ENCODE results near the gene VMAC. TPM values are rescaled to one million over a fixed set of nuclear protein-coding genes. Genes with fewer than 3 reads are reported as not detected.
A peak's percentile ranks its signal among the peaks of the same experiment; 100 is the strongest.

The VMAC gene
- polyA plus RNA-seq, 12 donors: 2.1 to 6.3 (median 4.0) TPM; not detected in 1

DNA sequence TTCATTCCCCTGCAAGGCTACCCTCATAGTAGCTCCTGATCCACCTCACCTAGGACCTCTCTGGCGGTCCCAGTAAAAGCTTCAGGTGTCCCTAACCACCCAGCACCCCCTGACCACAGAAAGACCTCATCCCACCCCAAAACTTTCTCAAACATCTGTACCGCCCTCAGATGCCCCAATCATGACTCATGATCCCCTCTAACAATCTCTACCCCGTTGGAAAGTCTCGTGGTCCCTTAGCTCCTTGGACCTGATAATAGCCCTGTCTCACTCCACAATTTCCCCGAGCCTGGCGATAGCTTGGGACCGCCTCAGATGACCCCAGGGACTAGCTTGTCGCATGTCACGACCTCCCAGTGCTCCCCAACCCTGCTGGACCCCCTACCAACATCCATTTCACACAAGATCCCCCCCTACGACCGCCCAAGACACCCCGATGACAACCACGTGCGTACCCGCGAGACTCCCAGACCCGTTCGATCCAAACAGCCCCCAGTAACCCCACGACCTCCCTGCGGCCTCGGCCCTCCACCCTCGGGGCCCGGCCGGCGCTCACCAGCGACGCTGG lies 1.5 kb upstream of the VMAC start:
- no peak for DNase-seq

DNA sequence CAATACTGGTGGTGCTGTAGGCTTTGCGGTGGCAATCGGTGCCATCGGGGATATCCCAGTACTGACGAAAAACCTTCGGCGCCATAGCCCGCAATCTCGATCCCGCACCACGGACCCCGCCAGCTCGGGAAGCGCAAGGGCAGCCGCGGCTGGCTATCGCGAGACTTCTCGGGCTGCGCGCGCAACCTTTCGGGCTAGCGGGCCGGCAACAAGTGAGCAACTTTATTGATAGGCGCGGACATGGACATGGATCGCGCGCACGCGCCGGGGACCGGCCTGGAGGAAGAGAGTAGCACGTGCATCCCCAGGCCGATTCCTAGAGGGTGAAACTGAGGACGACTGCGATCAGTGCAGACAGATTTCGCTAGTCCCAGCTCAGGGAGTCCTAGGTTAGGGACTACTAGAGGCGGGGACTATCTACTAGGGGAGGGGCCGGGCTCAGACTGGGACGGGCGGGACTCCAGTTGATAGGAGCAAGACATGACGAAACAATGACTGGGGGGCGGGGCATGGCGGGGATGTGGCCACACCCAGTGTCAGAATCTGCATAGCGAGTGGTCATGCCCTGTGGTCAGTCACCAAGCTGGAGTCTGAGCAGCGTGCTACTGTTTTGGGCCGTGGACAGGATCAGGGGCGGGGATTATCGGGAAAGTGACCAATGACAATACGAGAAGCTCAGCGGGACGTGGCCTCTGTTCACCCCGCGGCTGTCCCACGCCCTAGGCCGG lies 884 bp upstream of the VMAC start, which contains the start of gene NDUFA11:
Gene NDUFA11, minus strand, starts transcription at position 167 of the 728 bp plus-strand sequence. Its CDS starts 82 bp downstream, at position 85.
- peak; percentile 97 for DNase-seq

DNA sequence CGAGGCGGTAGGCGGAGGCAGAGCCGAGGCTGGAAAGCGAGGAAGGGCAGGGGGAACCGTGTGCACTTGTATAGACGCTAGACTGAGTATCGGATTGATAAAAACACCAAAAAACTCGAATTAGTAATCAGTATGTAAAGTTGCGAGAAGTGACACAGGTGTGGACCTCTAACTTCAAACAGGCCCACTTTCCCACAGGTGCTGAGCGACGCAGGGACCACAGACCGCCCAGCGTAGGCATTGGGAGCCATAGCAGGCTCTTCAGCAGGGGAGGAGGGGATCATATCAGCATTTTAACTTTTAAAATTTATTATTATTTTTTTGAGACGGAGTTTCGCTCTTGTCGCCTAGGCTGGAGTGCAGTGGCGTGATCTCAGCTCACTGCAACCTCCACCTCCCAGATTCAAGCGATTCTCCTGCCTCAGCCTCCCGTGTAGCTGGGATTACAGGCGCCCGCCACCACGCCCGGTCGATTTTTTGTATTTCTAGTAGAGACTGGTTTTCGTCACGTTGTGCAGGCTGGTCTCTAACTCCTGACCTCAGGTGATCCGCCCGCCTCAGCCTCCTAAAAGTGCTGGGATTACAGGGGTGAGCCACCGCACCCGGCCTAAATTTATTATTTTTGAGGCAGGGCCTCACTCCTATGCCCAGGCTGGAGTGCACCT lies 574 bp downstream of the VMAC start:
- no peak for DNase-seq

DNA sequence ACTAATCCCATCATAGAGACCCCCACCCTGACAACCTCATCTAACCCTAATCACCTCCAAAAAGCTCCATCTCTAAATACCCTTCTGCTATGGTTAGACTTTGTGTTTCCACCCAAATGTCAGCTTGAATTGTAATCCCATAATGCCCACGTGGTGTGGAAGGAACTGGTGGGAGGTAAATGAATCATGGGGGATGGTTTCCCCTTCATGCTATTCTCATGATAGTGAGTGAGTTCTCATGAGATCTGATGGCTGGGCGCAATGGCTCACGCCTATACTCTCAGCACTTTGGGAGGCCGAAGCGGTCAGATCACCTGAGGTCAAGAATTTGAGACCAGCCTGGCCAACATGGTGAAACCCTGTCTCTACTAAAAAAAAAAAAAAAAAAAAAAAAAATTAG lies 2.6 kb downstream of the VMAC start:
- no peak for DNase-seq

DNA sequence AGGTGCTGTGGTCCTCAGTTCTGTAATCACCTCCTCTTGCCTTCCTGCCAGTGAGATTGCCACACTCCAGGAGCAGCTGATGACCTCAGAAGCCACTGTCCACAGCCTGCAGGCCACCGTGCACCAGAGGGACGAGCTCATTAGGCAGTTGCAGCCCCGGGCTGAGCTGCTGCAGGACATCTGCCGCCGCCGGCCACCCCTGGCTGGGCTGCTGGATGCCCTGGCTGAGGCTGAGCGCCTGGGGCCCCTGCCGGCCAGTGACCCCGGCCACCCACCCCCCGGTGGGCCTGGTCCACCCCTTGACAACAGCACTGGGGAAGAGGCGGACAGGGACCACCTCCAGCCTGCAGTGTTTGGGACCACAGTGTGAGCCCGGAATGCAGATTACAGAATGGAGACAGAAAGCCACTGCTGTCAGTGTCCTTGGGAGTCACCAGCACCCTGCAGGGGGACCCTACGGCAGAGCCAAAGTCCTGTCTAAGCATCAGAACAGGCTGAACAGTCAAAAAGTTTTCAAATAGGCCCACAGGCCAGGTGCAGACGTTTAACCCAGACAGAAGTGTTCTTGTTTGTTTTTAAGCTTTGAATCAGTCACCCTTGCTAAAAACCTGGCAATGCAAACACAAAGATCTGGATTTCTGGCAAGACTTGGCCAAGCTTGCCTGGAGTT lies 4.2 kb downstream of the VMAC start:
- no peak for DNase-seq

DNA sequence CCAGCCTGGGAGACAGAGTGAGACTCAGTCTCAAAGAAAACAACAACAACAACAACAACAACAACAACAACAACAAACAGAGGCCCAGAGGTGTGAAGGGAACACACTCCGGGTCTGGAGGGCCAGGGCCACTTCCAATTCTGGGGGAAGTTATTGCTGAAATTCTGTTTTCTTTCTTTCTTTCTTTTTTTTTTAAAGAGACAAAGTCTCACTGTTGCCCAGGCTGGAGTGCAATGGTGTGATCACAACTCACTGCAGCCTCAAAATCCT lies 5.9 kb downstream of the VMAC start:
- no peak for DNase-seq

DNA sequence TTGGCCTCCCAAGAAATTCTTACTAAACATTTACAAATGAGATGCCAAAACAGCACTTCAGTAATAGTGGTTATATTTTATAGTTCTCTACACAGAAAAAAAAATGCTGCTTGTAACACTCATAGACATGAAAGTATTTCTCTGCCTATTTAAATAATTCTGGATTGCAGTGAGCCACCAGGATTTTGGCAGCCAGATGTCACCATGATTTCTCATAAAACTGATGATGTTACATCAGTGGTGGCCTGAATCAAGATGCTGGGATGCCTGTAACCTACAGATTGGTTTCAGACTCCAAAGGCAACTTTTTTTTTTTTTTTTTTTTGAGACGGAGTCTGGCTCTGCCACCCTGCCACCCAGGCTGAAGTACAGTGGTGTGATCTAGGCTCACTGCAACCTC lies 6.7 kb downstream of the VMAC start:
- no peak for DNase-seq

DNA sequence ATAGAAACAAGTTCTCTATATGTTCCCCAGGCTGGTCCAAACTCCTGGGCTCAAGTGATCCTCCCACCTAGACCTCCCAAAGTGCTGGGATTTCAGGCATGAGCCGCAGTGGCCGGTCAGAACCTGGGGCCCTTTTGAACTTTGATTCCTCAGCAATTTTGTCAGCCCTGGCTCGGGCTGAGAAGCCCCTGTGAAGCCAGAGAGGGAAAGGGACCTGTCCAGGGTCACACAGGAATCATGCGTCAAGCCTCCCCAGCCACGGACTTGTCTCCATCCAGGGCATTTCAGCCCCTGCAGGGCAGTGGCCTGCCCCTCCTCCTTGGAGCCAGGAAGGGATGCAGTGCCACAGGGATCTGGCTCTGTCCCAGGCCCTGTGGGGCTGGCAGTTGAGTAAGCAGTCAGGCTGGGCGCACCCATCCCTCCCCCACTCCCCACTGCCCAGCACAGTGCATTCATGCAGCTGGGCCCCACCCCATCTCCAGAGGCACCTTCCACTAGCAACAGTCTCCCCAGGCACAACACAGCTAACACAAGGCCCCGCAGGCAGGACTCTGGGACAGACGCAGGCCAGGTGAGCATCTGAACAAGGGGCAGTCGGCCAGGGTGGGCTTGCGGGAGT lies 9.2 kb downstream of the VMAC start, which contains the start of gene CAPS:
Gene CAPS, plus strand, starts transcription at position 516 of the 619 bp plus-strand sequence. CDS start 153 bp downstream, outside the sequence.
- DNase-seq: no peak

DNA sequence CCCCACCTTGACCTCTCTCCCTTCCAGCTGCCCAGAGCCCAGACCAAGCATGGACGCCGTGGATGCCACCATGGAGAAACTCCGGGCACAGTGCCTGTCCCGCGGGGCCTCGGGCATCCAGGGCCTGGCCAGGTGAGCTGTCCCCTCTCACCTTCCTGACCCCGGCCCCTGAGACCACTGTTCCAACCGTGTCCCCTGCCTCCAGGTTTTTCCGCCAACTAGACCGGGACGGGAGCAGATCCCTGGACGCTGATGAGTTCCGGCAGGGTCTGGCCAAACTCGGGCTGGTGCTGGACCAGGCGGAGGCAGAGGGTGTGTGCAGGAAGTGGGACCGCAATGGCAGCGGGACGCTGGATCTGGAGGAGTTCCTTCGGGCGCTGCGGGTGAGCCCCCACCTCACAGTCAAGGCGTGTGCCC lies 9.7 kb downstream of the VMAC start:
- DNase-seq: no peak

DNA sequence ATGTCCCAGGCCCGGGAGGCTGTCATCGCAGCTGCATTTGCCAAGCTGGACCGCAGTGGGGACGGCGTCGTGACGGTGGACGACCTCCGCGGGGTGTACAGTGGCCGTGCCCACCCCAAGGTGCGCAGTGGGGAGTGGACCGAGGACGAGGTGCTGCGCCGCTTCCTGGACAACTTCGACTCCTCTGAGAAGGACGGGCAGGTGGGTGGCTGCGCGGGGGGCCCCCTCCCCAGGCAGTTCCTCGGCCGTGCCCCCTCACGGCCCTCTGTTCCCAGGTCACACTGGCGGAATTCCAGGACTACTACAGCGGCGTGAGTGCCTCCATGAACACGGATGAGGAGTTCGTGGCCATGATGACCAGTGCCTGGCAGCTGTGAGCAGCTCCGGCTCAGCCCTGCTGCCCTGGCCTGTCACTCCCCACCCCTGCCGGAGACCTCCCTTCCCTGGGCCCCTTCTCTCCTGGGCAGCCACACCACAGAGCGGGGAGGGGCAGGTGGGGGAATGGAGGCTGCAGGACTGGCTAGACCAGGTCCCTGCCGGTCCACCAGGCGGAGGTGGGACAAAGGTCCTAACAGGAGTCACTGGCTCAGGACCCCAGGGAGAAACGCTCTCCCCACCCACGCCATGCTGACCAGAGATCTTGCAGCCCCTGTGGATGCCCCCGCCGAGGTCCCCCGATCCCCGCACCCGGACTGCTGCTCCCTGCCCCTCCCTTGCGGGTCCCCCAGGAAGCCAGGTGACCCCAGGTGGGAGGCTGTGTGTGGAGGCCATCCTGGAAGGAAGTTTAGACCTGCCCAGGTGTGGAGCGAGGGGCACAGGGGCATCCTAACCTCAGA lies 10.5 kb downstream of the VMAC start:
- no peak for DNase-seq

DNA sequence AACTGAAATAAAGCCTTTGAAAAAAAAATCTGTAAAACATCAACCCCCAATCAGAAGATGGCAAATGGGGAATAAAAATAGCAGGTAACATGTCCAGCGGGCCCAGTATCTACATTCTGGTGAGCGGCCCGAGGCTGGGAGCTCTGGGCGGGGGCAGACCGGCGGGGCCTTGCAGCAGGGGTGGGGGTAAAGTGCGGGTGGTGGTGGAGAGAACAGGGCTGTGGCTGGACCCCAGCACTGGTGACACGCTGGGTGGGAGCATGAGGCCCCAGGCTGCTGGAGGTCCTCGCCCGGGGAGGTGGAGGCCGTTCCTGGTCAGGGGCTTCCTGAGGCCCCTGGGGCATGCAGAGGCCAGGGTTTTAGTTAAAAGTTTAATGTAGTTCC lies 11.1 kb downstream of the VMAC start:
- DNase-seq: no peak

DNA sequence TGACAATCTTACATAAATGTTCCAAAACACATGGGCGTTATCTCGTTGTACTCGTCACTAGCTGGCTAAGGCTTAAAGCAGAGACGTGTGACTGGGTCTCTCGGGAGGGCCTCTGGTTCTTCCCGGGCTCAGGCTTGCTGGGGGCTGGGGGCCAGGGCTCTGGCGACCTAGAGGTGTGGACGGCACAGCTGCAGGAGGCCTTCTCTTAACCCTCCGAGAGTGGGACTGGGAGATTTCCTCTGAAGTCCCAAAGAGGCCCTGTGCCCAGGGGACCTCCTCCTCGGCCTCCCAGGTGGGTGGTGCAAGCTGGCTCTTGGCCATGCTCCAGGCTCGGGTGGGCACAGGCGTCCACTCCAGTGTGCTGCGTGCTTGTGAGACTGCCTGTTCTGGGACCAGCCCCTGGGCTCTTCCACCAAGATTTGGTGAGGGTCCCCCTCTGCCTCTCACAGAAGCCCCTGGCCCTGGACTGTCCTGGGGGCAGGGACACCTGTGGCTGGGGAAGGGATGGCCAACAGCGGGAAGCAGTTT lies 11.6 kb downstream of the VMAC start:
- peak; percentile 53 for DNase-seq

DNA sequence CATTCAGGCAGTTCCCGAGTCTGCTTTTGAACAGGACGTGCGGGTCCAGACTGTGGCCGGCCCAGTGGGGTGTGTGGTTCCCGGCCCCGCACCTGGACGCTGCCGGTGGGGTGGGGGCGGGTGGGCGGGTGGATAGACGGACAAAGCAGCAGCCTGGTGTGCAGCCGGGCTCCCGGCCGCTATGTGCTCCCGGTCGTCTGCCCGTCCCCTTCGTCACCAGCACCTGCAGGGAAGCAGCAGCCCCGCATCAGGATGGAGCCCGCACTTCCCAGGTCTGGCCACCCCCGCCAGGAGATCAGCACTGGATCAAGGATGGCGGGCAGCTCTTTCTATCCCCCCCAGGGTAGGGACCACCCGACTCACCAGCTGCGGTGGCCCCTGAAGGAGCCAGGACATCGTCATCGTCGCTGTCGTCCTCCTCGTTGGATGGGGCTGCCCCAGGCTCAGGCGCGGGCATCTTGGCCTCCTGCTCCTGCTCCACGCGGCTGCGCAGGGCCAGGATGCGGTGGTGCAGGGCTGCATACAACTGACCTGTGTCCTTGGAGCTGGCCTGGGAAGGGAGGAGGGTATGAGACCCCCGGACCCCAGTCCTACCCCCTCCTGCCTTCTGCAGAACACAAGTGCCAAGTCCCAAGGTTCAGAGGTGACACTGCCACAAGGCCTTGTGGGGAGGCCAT lies 12.9 kb downstream of the VMAC start:
- DNase-seq: no peak

DNA sequence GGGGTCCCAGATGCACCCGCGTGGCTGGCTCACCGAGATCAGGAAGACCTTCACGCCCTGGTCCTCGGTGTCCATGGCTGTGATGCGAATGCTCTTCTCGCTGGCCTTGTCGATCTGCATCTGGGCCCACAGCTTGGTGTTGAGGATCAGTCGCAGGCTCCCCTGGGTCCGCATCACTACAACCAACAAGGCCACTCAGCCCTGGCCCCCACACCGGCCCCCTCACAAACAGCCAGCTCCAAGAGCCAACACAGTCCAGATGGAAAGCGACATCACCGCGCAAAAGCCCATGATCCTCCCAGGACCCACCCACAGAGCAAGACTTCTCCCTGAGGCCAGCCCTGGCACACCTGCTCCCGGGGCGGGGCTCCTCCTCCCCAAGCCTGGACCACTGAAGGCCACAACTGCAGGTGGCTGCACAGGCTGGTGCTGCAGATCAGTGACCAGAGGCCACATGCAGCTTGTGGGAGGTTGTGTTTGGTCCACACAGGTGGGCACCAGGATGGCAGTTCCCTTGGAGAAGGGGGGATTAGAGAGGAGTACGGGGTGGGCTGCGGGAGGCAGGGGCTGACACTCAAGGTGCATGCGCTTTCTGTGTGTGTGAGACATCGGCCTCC lies 13.9 kb downstream of the VMAC start:
- no peak for DNase-seq

DNA sequence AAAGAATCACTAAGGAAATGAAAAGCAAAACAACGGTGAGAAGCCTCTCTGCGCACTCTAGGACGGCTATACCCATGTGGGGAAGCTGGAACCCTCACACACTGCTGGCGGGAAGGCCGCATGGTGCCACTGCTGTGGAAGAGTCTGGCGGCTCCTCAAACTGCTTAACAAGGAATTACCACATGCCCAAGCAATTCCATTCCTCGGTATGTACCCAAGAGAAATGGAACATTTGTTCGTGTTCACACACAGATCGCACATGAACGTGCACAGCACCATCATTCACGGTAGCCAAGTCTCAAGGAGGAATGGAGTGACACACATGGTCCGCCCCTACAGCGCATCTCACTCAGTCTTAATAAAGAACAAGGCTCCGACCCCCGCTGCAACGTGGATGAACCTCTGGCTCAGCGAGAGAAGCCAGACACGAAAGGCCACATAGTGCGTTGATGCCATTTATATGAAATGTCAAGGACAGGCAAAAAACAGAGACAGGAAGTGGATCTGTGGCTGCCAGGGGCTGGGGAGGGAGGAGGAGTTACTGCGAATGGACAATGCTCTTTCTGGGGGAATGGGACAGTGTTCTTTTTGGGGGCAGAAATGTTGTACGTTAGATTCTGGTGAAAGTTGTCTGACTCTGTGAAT lies 17.0 kb downstream of the VMAC start:
- no peak for DNase-seq

DNA sequence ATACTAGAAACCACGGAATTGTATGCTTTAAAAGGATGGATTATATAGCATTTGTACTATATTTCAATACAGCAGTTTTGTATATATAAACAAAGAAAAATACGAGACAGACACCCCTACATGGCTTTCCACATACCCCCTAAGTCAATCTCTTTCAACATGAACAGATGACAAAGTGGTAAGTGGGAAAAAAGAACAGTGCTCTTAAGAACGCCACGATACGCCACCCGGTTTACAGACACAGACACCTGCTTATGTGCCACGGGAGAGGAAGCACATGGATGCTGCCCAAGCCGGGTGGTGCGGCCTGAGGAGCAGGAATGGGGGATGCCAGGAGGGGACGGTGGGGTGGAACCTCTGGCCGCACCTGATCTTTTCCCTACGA lies 17.5 kb downstream of the VMAC start:
- no peak for DNase-seq

DNA sequence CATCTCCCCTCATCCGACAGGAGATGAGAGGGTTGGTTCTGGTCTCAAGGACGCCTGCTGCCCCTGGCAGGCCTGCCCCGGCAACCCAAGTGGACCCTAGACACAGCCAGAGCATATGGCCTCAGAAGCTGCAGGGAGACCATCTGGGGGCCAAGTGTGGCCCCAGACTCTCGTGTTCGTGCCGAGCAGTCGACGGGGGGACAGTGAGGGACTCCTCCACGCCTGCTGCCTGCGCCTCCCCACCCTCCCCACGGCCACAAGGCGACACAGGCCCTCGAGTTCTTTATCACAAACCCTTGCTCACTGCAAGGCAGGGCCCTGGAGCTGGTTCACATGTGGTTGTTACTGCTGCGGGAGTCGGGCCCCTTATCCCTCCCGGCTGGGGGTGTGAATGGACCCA lies 18.7 kb downstream of the VMAC start:
- DNase-seq: no peak

DNA sequence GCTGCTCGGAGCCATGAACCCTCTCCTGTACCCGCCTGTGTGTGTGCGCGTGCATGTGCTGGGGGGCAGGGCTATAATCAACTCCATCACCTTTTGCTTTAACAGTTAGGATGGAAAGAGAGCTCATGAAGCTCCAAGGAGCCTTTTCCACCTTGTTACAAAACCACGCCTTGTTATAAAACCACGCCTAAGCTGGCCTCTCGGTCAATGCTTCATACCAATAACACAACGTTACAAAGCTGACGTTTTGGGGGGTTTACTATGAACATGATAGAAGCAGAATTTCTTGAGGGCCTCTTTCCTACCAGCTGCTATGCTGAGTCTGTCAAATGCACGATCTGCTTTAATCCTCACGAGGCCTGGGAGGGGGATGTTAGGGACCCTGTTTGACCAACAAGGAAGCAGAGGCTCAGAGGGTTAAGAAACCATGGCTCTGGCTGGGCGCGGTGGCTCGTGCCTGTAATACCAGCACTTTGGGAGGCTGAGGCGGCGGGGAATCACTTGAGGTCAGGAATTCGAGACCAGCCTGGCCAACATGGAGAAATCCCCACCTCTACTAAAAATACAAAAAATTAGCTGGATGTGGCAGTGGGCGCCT lies 21.3 kb downstream of the VMAC start:
- no peak for DNase-seq
